NT2/D1 (cell line): ENCODE data around the gene IRAK2.

Experiments
- SUZ12 ChIP-seq: IDR thresholded peaks from 2 replicates; pipeline ENCODE4 v1.6.1; 2011; ENCODE audit not compliant: insufficient read length, insufficient read depth; ENCODE audit errors: extremely low read depth
- YY1 ChIP-seq: IDR thresholded peaks from 2 replicates; pipeline ENCODE4 v1.6.1; 2011; ENCODE audit not compliant: insufficient read length, insufficient read depth
- ZNF274 ChIP-seq: IDR thresholded peaks from 2 replicates; pipeline ENCODE4 v1.6.1; 2011; ENCODE audit warnings: mild to moderate bottlenecking, low read depth, low read length

DNA sequence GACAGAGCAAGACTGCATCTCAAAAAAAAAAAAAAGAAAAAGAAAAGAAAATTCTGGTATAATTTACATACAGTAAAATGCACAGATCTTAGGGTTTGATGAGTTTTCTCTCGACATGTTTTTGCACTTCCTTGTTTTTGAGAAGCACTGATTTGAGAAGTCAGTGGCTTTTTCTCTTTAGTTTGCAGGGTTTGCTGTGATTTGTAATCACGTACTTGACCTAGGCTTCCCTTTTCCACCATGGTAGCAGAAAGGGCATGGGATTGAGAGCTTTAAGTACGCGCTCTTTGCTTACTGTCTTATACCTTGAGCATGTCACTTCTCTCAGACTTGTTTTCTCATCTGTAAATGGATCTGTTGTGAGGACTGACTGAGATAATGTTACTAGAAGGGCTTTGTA is 19.0 kb upstream of the IRAK2 start:
- no peak for TF ChIP-seq ZNF274
- TF ChIP-seq YY1: no peak
- TF ChIP-seq SUZ12: no peak
